ENCODE data around the gene FAM89B.

Gene FAM89B

GRCh38 chr11:65537296-65537597 lies 35.1 kb upstream of the FAM89B start:
- no peak overlapping the region for H3K4me3 ChIP-seq (ENCODE audit: low read length)
- H3K27me3 ChIP-seq (replicated peaks; ENCODE audit: insufficient read depth, low read length): no peaks in the 10 kb centered on the region
- no peaks in the 10 kb centered on the region; the same call in 1 of the 2 replicates for H3K36me3 ChIP-seq (replicated peaks; ENCODE audit: insufficient read depth, low read length)
- TF ChIP-seq CTCF (IDR thresholded peaks at IDR 0.05; ENCODE audit: low read length) (no peak), EZH2 (optimal IDR thresholded peaks at IDR 0.05; ENCODE audit: low read depth, low read length) (no peak), EZH2phosphoT487 (IDR thresholded peaks at IDR 0.05; ENCODE audit: low read length) (no peak)
- no peak overlapping the region for H2AFZ ChIP-seq (ENCODE audit: low read length)
- peaks cover 27% of the 10 kb centered on the region for H3F3A ChIP-seq (ENCODE audit: insufficient read depth, low read length)
- H3K4me1 ChIP-seq (ENCODE audit: low read length): peaks cover 15% of the 10 kb centered on the region
- H3K9me3 ChIP-seq (replicated peaks; ENCODE audit: insufficient read depth, low read length): no peaks in the 10 kb centered on the region
- no peak overlapping the region for H3K27ac ChIP-seq (ENCODE audit: low read length)
- DNase-seq: no peak
- no peak overlapping the region for H3K9ac ChIP-seq (ENCODE audit: low read length)
- H3K9me2 ChIP-seq (replicated peaks; ENCODE audit: insufficient read depth, low read length): no peaks in the 10 kb centered on the region
- H3K4me2 ChIP-seq (ENCODE audit: low read depth, low read length): no peak overlapping the region
- H4K20me1 ChIP-seq (ENCODE audit: insufficient read depth, low read length): no peaks in the 10 kb centered on the region
- H3K79me2 ChIP-seq (ENCODE audit: low read length): 0 out of 2 replicates have a peak, but pooled peaks cover 3% of the 10 kb centered on the region

- Histone ChIP-seq H3K9me2 (replicated peaks; ENCODE audit: insufficient read depth, low read length) (no peaks in the 10 kb centered on the region), H3K9me3 (replicated peaks; ENCODE audit: insufficient read depth, low read length) (no peaks in the 10 kb centered on the region), H3K27me3 (replicated peaks; ENCODE audit: insufficient read depth, low read length) (no peaks in the 10 kb centered on the region), H3K4me3 (ENCODE audit: low read length) (no peak overlapping the region), H2AFZ (ENCODE audit: low read length) (no peak overlapping the region), H3K4me2 (ENCODE audit: low read depth, low read length) (no peak overlapping the region), H3K36me3 (replicated peaks; ENCODE audit: insufficient read depth, low read length) (no peaks in the 10 kb centered on the region; the same call in 1 of the 2 replicates), H3F3A (ENCODE audit: insufficient read depth, low read length) (peaks cover 27% of the 10 kb centered on the region), H3K4me1 (ENCODE audit: low read length) (peaks cover 15% of the 10 kb centered on the region), H3K79me2 (ENCODE audit: low read length) (0 out of 2 replicates have a peak, but pooled peaks cover 3% of the 10 kb centered on the region), H3K9ac (ENCODE audit: low read length) (no peak overlapping the region), H4K20me1 (ENCODE audit: insufficient read depth, low read length) (no peaks in the 10 kb centered on the region), H3K27ac (ENCODE audit: low read length) (no peak overlapping the region)
- DNase-seq: no peak
- no peak for TF ChIP-seq CTCF (IDR thresholded peaks at IDR 0.05; ENCODE audit: low read length)
- TF ChIP-seq EZH2phosphoT487 (IDR thresholded peaks at IDR 0.05; ENCODE audit: low read length): no peak
- TF ChIP-seq EZH2 (optimal IDR thresholded peaks at IDR 0.05; ENCODE audit: low read depth, low read length): no peak
These were observed 34.6 kb upstream of the FAM89B start for GRCh38 chr11:65537620-65538231.

- no peaks in the 10 kb centered on the region for H3K27me3 ChIP-seq (replicated peaks; ENCODE audit: insufficient read depth, low read length)
- H3K9me3 ChIP-seq (replicated peaks; ENCODE audit: insufficient read depth, low read length): no peaks in the 10 kb centered on the region
- H3K79me2 ChIP-seq (ENCODE audit: low read length): 0 out of 2 replicates have a peak, but pooled peaks cover 3% of the 10 kb centered on the region
- no peak overlapping the region for H3K4me2 ChIP-seq (ENCODE audit: low read depth, low read length)
- TF ChIP-seq EZH2phosphoT487 (IDR thresholded peaks at IDR 0.05; ENCODE audit: low read length) (no peak), EZH2 (optimal IDR thresholded peaks at IDR 0.05; ENCODE audit: low read depth, low read length) (no peak), CTCF (IDR thresholded peaks at IDR 0.05; ENCODE audit: low read length) (no peak)
- H4K20me1 ChIP-seq (ENCODE audit: insufficient read depth, low read length): no peaks in the 10 kb centered on the region
- peaks cover 15% of the 10 kb centered on the region for H3K4me1 ChIP-seq (ENCODE audit: low read length)
- no peak overlapping the region for H3K9ac ChIP-seq (ENCODE audit: low read length)
- no peak overlapping the region for H3K27ac ChIP-seq (ENCODE audit: low read length)
- DNase-seq: no peak
- H3K9me2 ChIP-seq (replicated peaks; ENCODE audit: insufficient read depth, low read length): no peaks in the 10 kb centered on the region
- peaks cover 27% of the 10 kb centered on the region for H3F3A ChIP-seq (ENCODE audit: insufficient read depth, low read length)
- H2AFZ ChIP-seq (ENCODE audit: low read length): no peak overlapping the region
- no peak overlapping the region for H3K4me3 ChIP-seq (ENCODE audit: low read length)
- H3K36me3 ChIP-seq (replicated peaks; ENCODE audit: insufficient read depth, low read length): no peaks in the 10 kb centered on the region; the same call in 1 of the 2 replicates
These were observed 34.0 kb upstream of the FAM89B start for GRCh38 chr11:65538232-65538914.

All from MM.1S (cell line).